ENCODE measurements around the gene PTPN23.

Gene PTPN23

DNA sequence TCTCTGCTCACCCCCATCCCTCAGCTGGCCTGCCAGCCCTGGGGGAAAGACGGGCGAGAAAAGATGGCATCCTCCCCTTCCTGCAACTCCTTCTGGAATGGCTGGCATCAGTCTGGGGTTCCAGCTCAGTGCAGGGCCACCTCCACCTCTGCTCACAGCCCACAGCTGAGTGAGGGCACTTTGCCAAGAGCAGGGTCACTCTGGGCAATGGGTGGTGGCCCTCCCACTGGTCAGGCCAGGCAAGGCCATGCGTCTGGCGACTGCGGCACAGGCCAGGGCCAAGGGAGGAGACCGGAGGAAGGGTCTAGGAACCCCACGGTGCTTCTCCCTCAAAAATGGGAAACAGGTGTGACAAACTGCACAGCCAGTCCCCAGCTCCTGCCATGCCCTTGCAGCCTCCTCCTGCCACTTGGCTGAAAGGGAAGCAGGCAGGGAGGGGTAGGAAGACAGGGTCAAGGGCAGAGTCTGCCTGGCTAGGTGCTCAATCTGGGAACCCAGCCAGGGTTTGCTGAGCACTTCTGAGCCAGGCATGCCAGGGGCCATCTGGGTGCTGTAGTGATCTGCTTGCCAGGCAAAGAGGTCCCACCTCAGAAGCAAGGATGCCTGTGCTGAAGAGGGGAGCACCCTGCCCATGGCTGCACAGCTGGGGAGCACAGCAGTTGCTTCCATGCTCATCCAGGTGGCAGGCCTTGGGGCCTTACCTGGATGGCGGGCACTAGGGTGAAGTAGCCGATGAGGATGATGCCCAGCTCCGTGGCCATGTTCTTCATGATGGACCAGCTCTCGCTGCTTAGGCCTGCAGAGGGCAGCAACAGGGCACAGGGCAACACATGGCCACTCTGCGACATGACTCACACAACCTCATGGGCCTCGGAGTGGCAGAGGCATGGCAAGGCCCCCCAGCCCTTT, 41.2 kb downstream of the PTPN23 start:
- no peak for DNase-seq

DNA sequence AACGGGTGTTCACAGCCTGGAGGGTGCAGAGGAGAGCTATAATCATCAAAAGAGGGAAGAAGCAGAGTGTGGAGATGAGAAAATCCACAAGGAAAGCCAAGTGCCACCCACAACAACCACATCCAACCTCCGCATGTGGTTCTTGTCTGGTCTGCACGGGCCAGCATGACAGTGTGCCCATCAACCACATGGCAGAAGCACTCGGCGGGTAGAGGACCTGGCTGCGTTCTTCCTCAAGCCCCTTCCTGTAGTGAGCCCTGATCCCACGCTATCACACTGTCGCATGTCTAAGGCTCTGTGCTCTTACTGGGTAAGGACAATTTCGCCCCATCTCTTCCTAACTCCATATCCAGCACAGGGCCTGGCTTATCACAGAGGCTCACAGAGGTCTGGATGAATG, 41.9 kb downstream of the PTPN23 start:
- no peak for DNase-seq

DNA sequence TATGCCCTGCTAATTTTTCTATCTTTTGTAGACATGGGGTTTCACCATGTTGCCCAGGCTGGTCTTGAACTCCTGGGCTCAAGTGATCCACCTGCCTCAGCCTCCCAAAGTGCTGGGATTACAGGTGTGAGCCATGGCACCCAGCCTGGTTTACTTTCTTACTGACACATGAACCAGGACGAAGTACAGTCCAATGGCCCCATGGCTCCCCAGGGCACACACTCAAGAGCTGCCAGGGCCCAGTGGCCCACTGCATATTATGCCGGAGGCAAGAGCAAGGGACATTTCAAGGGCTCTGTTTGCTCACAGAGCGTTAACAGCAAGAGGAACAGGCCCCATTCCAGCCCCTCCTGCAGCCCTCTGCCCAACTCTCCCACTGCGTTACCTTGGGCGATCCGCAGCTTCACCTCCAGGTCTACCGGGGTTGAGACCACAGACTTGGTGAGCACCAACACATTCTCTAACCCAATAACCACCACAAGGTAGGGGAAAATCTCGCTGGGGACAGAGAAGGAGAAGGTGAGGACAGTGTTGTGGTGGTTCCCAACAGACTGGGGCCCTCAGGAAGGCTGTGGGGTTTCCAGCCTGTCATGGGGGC, 42.8 kb downstream of the PTPN23 start:
- no peak for DNase-seq

DNA sequence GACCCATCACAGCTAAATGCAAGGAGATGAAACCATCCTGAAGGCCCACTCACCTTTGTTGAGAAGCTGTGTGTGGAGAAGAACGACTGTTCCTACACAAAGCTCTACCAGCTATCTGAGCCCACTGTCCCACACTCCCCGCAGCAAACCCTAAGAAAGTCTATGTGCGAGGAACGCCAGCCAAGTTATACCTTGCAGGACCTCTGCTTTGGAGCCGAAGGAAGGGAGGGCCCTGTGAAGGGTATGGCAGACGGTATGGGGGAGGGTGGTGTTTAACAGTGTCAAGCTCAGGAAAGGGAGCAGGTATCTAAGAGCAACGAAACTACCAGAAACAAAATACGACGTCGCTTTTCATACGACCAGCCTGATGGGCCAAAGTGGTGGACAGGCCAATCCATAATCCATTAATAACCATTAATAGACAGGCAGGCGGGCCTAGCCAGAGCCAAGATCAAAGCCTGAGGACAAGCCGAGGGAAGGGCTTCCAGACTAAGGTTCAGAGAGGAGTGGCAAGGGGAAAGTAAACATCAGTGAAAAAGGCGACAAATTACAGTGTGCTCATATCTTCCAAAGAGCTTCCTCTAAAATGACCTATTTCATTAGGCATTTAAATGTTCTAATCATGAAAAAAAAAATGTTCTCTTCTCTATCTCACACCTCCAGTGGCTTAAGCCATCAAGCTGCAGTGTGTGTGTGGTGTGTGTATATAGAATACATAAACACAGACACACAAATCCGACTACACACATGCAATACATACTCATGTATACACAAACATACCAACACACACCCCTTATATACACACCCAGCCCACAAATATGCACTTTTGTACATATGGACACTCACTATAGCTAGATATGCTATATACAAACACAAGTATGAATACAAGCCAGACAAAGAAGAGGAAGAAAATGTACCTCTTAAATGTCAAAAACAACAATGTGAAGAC, 43.9 kb downstream of the PTPN23 start:
- no peak for DNase-seq

DNA sequence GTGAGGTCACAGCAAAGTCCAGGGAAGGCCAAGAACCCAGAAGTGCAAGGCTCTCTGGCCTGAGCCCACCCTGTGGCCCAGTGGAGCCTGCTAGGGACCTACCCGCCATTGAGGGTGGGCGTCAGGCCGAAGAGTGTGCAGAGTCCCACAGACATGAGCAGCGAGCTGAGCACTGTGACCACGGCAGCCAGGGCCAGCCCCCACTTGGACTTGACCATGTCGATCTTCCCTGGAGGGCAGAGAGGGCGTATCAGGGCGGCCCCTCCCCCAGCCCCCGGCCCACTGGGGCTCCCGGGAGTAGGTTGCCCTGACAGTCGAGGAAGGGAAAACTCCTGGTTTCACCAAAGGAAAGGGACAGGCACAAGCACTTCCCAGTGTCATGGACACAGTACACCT, 44.6 kb downstream of the PTPN23 start:
- no peak for DNase-seq

DNA sequence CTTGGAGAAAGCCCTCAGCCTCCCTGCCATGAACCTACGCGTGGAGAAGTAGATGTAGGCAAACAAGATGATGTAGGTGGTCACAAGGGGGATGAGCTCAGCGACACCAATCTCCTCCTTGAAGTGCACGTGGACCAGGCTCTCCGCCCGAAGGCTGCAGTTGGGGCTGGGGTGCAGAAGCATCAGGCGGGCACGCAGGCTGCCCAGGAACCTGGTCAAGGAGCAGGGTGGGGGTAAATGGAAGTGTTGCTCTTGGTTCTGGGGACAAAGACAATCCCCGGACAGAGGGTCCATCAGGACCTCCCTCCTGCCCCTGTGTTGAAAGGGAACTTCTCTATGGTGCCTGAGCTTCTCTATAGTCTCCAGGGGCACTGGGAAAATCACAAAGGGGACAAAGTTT, 45.1 kb downstream of the PTPN23 start:
- DNase-seq = no peak

DNA sequence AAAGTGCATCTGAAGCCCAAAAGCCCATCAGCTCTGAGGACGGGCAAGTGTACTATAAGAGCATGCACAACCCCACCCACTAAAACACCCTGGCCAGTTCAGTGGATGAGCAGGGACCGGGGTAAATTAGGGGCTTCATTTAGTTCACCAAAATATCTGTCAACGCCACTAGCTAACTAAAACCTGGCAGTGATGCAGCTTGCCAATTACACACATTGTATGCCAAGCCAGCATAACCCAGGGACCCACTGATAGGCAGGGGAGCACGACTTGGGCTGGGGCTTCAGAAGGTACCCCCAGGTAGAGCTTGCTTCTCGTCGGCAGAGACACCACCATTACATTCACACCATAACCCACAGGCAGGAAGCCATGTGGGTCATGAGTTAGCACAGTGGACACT, 47.0 kb downstream of the PTPN23 start:
- no peak for DNase-seq

DNA sequence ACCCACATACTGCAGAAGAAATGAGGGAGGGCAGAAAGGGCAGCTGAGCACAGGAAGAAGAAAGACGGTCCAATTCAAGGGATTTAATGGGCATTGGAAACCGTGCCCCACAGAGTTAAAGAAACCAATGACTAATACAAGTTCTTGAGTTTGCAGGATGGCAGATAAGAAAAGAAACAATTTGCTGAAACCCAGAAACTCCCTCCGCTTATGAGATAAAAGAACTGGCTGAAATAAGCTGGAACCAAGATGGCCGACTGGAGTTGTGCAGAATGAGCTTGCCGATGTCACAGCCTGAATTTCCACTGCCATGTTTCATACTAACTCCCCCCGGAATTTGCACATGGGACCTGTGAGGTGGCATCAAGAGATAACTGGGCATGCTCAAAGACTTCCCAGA, 47.8 kb downstream of the PTPN23 start:
- no peak for DNase-seq

DNA sequence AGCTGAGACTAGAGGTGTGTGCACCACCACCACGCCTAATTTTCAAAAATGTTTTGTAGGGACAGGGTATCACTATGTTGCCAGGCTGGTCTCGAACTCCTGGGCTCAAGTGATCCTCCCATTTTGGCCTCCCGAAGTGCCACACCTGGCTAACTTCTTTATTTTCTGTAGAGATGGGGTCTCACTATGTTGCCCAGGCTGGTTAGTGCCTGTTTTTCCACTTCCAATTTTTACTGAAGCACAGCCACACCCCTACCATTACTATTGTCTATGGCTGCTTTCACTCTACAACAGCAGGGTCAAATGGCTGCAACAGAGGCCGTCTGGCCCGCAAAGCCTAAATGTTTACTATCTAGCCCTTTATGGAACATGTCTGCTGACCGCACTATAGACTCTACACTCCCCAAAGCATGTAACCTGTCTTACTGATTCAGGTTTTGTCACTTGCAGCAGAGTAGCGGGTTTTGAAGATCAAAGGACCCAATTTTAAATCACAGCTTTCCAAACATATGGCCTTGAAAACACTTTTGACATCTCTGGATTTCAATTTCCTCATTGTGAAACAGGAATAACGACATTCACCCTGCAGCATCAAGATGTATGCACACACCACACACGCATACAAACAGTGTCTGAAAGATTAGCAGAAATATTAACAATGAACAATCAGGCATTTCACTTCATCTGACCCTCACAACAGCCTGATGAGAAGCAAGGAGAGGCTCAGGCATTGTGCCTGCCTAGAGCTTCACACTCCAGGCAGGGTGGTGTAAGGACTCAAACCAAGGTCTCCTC, 48.9 kb downstream of the PTPN23 start:
- DNase-seq = no peak

DNA sequence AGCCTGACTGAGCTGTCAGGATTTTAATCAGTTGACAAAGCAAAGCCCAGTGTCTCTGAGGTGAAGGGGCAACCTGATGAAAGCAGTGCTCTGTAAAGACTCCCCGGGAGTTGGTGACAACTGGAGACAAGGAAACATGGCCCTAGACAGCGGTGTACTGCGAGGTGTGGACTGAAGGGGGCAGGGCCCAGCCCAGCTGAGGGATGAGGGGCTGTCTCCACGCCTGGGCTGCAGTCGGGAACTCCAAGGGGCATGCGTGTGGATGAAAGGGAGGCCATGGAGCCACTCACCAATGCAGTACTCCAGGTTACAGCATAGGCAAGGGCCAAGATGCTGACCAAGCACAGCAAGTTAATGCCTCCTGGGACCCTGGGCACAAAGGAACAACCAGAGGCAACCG, 49.8 kb downstream of the PTPN23 start:
- DNase-seq = no peak

DNA sequence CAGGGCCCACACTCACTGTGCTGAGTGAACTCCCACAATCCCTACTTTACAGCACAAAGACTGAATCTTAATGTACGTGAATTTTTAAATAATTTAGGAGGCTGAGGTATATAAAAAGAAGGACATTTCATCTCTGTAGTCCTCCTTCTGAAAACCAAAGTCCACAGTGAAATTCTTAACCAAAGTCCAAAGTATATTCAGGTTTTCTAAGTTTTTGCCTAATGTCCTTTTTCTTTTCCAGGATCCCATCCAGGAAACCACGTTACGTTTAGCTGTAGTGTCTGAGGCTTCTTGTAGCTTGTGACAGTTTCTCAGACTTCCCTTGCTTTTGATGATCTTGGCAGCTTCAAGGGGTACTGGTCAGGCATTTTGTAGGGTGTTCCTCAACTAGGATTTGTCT, 50.4 kb downstream of the PTPN23 start:
- DNase-seq = no peak

DNA sequence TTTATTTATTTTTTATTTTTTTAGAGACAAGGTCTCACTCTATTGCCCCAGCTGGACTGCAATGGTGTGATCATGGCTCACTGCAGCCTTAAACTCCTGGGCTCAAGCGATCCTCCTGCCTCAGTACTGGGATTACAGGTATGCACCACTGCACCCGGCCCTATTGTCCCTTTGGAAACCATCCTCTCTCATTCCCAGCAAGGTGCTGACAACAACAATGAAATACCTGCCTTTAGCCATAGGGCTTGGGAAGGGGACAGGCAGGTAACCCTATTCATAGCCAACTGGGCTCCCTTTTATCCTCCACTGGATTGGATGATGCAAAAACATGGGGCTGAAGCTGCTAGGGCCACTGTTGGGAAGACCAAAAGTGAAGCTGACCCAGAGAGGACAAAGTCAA, 51.9 kb downstream of the PTPN23 start:
- DNase-seq = no peak

DNA sequence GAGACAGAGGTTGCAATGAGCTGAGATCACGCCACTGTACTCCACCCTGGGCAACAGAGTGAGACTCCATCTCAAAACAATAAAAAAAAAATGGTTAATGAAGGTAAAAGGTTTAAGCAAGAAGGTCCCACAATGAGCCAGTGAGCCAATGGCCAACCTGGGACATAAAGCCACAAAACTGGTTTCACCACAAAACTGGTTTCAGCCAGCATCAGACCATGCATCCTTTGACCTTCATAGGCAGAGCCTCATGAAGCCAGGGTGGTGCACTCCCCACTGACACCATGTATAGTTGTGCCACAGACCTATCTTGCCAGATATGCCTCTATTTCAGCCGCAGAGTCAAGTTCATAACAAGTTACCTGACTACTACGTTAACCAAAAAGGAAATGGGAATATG, 53.0 kb downstream of the PTPN23 start:
- no peak for DNase-seq

DNA sequence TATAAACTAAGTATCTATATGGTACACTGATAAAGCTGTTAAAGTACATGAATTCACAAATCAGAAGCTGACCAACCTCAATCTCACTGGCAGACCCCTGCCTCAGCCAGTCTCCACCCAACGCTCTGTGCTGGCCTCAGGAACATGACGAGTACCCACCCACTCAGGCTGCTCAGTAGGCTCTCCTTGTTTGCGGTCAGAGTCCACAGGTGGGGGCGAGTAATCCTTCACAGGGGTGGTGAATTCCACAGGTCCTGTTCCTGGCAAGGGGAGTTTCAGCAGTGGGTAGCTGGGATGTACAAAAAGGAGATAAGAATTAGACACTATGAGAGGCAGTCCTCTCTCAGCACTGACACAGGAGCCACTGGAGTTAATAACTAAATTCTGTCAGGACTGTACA, 54.0 kb downstream of the PTPN23 start:
- no peak for DNase-seq

DNA sequence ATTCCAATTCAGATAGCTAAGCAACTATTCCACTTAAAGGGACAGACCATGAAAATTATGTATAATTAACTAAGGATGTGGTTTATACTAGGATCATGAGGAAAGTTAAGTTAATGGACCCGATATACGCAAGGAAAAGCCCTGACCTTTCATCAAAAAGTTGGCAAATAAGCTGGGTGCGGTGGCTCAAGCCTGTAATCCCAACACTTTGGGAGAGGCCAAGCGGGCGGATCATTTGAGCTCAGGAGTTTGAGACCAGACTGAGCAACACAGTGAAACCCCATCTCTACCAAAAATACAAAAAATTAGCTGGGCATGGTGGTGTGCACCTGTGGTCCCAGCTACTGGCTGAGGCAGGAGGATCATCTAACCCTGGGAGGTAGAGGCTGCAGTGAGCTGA, 55.4 kb downstream of the PTPN23 start:
- DNase-seq = no peak

DNA sequence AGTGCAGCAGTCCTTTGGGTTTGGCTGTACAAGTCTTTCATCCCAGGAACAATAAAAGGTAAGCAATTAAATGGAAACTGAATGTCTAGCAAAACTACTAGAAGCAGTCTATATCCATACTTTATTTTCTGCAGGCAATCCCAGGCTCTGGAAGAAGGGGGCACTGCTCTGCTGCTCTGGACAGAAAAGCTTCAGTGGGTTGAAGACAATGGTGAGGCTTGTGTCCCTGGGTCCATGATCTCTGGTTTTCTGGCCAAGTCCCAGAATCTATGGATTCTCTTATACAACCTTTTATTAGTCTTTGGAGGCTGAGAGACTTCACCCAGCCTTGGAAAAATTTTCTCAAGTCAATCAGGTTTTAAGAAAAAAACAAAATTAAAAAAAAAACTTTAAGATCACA, 59.3 kb downstream of the PTPN23 start:
- no peak for DNase-seq

DNA sequence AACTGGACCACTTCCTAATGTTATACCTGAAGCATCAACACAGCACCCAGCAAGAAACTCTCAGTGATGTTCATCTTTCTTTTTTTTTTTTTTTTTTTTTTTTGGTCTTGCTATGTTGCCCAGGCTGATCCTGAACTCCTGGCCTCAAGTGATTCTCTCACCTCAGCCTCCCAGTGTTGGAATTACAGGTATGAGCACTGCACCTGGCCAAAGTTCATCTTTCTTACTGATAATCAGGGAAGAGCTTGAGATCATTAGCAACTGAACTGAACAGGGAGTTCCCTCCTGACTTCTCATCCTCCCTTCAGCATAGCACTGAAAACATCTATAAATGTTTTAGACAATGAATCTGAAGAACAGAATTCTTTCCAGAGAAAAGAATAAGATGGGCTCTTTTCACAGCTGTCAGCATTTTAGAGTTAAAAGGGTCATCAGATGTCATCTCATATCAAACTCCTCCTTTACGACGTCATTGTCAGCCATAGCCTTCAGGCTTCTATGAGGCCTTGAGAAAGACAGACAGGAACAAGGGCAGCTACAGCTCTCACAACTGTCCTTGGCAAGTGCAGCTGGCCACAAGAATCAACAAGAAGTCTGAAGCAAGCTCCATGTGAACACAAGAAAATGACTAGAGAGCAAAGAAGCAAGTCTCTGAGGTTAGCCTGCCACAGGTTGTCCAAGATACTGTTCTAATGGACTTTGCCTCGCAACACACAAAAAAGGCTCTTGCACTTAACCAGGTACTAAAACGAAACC, 61.2 kb downstream of the PTPN23 start:
- no peak for DNase-seq

DNA sequence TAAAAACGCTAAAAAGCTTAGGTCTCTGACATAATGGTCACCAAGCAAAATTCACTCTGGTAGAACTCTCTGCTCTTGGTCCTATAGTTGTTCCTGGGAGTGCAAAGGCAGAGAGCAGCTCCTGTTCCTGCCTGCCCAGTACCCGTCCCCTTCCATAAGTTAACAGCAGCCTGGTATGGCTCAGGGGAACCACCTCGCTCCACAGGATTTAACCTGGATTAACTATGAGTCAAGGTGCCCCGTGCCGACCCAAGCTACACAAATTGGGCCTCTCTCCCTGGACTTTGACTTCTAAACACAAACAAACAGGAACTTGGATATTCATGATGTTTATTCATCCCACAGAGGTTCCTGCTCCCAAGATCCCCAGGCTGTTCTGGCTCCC, 62.8 kb downstream of the PTPN23 start:
- no peak for DNase-seq

DNA sequence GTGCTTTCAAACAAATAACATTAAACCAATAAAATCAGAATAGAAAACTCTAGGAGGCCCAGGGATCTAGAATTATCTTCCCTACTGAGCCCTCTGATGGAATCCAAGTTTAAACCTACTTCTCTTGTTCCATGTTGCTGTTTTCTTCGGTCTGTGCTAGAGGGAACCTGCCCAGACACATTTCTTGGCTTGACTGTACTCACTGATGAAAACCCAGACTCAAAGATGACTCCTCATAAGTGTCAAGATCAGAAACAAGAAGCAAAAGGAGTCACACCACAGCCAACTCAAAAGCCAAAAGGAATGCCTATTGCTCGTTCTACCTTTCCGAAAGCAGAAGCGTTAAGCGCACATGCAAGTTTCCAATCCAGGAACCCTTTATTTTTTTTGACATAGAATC, 63.3 kb downstream of the PTPN23 start:
- DNase-seq = no peak

DNA sequence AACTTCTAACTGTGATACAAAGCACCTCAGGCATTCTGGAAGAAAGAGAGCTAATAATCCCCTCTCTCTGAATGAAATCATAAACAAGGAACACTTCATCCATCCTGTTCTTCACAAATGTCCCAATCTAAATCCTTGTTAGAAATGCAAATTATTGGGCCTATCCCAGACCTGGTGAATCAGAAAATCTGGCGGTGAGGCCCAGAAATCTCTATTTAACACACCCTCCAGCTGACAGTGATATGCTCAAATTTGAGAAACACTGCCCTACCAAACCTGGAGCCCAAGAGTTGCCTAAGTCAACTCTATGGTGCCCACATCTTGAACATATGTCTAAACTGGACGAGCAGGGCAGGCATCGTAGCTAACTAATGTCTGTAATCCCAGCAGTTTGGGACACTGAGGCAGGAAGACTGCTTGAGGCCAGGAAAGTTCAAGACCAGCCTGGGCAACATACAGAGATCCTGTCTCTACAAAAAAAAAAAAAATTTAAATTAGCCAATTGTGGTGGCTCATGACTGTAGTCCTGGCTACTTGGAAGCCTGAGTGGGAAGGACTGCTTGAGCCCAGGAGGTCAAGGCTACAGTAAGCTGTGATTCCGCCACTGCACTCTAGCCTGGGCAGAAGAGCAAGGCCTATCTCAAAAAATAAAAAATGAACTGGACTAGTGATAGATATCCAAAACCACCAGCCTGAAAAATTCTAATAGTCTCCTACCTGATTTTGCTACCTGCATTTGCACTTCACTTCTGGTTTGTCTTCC, 71.8 kb downstream of the PTPN23 start:
- DNase-seq = no peak
